Activated CD4-positive, CD25-positive, alpha-beta regulatory T cell treated with anti-CD3 and anti-CD28 coated beads, Interleukin-2, amount 50 U/mL, for 72 hours (primary cell): ENCODE results near the gene SH2B3.
A peak's percentile ranks its signal among the peaks of the same experiment; 100 is the strongest.

Source experiments
- DNase-seq: peaks from one replicate; pipeline ENCODE4 v3.0.0; 2021

Gene SH2B3

GRCh38 chr12:111429828-111430432 is 24.2 kb downstream of the SH2B3 start:
- DNase-seq = no peak

DNA sequence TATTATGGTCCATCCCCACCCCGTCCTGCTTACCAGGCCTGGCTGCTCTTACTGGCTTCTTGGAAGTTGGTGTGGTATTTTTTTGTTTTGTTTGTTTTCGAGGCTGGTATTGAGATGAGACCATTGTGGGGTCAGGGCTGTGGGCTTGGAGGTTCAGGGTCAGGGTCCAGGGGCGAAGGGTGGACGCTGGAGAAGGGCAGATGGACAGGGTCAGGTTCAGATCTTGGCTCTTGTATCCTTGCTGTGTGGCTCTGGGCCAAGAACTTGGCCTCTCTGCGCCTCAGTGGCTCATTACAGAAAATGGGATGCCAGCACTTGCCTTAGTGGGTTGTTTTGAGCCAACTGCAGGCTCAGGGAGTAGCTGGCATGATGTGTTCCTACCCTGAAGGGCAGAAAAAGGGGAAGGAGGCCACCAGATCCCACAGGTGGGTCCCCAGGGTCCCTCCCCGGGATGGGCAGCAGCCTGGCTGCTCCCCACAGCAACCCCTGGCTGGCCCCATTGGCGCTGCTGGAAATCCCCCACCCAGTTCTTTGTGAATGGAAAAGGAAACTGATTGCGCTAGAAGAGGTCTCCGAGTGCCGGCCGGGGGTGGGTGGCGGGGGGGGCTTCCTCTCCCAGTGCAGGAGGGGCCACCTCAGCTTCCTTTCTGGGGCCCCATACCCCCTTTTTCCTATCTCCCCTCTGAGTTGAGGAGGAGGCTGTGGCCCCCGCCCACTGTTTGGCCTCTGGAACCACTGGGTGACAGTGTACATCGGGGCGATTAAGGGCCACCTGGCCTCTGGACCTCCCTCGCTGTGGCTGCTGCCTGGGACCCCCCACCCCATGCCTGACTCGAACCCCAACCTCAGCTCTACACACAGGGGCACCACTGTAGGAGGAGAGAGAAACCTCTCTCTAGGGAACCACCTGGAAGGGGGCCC is 25.0 kb downstream of the SH2B3 start:
- DNase-seq = no peak

DNA sequence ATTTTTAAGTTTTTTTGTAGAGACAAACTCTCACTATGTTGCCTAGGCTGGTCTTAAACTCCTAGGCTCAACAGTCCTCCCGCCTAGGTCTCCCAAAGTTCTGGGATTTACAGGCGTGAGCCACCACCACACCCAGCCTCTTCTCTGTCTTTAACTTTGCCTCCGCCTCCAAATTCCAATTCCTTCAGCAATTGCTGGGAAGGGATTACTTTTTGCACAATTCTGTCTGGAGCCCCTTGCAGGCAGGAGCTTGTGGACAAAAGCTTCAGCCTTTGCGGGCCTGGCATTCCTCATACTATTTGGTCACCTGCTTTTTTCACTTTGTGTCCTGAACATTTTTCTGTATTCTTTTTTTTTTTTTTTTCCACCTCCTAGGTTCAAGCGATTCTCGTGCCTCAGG is 26.0 kb downstream of the SH2B3 start:
- no peak for DNase-seq

DNA sequence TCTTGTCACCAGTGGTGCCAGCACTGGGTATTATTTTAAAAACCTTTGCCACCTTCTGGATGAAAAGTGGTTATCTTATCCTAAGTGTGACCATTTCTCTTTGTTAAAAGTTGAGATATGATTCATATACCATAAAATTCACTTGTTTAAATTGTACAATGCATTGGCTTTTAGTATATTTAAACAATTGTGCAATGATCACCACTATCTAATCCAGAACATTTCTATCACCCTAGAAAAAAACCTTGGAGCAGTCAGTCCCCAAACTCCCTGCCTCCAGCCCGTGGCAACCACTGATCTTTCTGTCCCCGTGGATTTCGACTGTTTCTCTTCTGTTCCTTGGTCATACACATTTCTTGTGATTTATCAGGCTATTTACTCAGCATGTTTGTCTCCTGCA is 28.3 kb downstream of the SH2B3 start:
- DNase-seq = no peak

DNA sequence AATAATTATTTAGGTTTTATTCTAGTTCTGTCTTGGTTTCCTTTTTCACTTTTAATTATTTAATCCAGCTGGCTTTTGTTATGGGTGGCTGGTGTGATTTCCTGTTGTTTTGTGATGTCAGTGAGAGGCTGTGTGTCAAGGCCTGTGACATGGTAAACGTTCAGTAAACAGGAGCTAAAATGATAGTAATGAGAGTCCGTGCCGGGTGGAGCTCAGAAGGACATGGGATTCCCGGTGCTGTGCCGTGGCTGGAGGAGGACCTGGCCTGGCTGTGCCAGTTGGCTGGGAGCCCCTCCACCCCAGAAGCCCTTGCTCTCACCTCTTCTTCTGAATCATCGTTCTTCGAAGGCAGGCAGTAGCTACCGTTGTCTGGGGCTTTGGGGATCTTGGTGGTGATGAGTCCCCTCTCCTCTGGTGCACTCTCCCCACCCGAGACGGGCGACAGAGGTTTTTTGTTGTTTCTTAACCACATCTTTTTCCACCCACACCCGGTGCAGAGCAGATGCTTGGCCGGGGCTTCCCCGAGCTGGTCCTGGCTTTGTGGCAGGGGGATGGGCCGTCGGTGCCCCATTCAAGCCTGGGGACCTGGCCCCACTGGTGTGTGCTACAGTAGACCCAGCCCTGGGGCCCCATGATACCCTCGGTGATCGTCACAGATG is 29.1 kb downstream of the SH2B3 start:
- DNase-seq = peak; percentile 63

GRCh38 chr12:111435661-111436201 is 30.0 kb downstream of the SH2B3 start:
- no peak for DNase-seq

DNA sequence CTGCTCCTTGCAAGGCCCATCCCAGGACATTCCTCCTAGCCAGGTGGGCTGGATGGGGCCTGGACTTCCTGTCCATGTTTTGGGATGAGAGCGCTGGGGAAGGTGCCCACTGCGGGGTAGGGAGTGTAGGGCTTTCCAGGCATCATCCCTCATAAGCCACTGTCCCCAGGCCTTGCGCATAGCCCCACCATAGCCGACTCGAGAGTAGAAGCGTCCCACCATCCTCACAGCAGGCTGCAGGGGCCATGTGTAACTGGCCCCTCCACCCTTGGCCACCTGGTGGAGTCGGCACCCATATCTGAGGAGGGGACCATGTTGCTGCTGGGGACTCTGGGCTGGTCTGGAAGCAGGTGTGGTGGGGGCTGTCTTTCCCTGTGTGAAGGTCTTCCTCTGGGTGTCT is 30.5 kb downstream of the SH2B3 start:
- DNase-seq = no peak

- DNase-seq = no peak
These were observed 31.1 kb downstream of the SH2B3 start for GRCh38 chr12:111436811-111437210.

DNA sequence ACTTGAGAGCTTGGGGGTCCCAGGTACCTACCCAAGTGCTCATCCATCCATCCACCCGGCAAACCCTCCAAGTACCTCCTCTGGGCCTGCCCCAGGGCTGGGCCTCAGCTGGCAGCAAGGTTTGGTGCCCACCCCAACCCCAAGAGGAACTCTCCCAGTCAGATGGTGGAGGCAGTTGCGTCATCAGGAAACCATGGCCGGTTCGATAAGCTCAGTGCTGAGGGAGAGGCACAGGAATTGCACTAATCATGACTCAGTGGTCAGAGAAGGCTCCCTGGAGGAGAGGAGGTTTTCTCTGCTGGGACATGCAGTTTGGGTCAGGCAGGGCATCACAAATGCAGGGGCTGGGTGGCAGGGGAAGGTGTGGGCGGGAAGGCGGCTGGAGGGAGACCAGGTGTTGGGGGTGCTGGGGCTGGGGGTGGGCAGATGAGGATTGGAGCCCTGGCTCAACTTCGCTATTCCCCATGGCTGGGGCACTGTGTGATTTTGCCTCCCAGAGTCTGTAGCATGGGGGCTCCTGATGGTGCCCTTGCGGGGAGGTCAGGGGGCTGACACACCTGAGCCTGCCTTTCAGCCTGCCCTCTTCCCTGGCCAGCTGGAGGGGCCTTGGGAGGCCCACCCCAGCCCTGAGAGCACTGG is 32.2 kb downstream of the SH2B3 start:
- DNase-seq = no peak

DNA sequence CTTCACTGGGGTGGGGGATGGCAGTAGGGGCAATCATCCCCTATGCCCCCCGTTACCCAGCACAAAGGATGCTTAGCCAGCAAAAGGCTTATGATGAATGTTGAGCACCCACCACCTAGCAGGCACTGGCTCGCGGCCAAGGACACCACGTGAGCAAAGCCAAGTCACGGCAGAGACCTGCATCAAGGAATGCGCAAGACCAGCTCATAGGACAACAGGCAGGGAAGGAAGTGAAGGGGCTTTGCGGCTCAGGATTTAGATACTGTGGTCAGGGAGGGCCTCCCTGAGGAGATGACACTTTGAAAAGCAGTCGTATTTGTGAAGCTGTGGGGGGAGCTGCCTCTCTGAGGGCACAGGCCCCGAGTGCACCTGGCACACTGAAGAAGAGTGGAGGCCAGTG is 32.8 kb downstream of the SH2B3 start:
- DNase-seq = no peak

GRCh38 chr12:111439657-111440151 is 34.0 kb downstream of the SH2B3 start:
- no peak for DNase-seq

DNA sequence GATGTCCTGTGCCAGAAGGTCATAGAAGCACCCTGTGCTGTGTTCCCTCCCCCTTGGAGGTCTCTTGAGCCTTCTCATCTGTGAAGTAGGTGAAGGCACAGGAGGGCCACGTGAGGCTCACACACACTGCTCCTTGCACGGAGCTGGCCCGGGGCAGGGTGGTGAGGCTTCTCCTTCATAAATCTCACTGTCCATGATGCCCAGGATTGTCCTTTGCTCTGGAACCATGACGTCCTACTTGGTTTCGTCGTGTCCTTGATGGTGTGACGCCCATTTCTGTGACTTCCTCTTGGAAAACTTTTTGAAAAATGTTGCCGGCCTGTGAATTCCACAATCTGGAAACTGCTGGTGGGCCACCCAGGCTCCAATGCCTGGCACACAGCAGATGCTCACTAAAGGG is 34.4 kb downstream of the SH2B3 start:
- DNase-seq = no peak

- DNase-seq = no peak
These were observed 34.9 kb downstream of the SH2B3 start for GRCh38 chr12:111440631-111441030.

- no peak for DNase-seq
These were observed 35.6 kb downstream of the SH2B3 start for GRCh38 chr12:111441107-111441928.

DNA sequence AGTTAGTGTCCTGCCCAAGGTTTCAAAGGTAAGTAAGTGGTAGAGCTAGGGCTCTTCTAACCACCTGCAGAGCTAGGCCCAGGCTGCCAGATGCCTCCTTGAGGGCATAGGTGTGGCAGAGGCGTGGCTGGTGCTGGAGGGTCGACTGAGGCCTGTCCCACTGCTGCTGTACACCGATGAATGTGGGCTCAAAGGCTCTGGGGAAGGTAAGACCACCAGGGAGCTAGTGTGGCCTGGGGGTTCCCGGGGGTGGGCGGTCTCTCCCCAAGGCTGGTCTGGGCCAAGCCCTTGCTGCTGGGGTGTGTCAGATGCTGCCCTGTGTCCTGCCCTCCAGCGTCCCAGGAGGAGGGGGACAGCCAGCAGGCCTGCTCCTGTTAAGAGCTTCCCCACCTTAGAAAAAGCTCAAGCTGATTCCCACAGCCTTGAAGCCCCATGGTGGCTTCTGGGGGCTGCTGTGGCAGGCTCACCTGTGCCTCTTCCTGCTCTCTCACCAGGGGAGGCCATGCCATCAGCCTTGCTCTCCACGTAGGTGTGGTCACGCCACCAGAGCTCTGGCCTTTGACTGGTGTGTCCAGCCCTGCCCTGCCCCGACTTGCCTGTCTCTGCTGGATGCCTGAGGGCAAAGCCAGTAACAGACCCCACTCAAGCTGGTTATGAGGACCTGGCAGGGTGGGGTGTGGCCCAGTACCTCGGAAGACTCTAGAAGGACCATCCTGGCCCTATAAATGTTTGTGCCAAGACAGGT is 36.8 kb downstream of the SH2B3 start:
- DNase-seq = no peak

DNA sequence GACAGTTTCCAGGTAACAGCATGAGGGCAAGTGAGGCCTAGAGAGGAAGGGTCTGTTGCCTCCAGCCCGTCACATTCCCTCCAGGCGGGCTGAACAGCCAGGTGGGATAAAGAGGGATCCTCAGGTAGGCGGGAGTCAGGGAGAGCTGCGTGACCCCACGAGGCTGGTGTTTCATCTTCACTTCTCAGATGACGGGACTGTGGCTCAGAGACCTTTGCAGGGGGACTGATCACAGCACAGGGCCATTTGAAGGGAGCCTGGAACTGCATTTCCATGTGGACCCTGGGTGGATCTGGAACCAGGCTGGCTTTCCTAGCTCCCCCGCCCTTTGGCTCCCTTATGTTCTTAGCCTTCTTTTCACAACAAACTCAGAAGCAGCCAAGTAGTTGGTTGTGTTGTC is 37.4 kb downstream of the SH2B3 start:
- DNase-seq = no peak

DNA sequence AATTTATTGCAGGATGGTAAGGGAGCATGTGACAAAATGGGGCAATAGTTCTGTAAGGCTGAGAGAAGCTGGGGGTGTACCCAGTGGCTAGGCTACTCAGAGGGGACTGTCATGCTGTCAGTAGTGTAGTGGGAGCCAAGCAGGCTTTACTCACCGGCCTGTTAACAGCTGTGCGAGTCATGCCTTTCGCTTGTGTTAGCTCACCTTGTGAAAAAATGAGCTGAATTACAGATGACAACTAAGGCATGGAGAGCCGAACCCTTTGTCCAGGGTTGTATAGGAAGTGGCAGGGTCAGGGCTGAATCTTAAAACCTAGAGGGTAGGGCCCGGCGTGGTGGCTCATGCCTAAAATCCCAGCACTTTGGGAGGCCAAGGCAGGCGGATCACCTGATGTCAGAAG is 37.9 kb downstream of the SH2B3 start:
- no peak for DNase-seq

- no peak for DNase-seq
These were observed 38.7 kb downstream of the SH2B3 start for GRCh38 chr12:111444314-111444924.

GRCh38 chr12:111444925-111445725 is 39.4 kb downstream of the SH2B3 start:
- DNase-seq = peak; percentile 80
